T1000 (cell line): Measurements from ENCODE around the gene KIAA0825.

Source experiments
- DNase-seq: peaks from one replicate; lab custom pipeline; 2025; ENCODE audit warnings: mixed read lengths; lab: John Stamatoyannopoulos, UW

KIAA0825 gene

GRCh38 chr5:94618493-94619328 lies at the start of gene KIAA0825, which contains the start of gene SLF1:
Gene KIAA0825, minus strand, starts transcription at chr5:94618604. Its CDS starts 81,478 bp downstream, at chr5:94537126.
Gene SLF1, plus strand, starts transcription at chr5:94618669. Its CDS starts 10,142 bp downstream, at chr5:94628811.
- DNase-seq, result peak; percentile 68

GRCh38 chr5:94667937-94668336 lies 49.5 kb upstream of the KIAA0825 start:
- DNase-seq, result no peak

- no peak for DNase-seq
Observed at GRCh38 chr5:94661086-94661485, 42.7 kb upstream of the KIAA0825 start.

DNA sequence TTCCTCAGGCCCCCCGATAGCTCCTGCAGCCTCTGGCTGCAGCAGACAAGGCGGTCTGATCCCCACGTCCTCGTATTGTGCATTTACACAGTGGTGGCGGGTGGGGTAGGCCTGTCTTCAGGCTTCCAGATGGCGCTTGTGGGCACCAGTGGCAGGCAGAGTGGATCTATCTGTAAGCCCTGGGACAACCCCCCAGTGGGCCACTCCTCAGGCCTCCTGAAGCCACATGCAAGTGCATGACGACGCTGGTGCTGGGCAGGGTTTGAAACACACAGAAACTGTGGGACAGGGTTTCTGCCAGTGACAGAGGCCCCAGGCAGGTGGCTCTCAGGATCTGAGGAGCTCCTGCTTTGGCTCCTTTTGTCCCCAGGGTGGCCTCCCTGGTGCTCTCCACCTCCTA lies 42.1 kb upstream of the KIAA0825 start:
- no peak for DNase-seq

GRCh38 chr5:94658272-94658671 lies 39.9 kb upstream of the KIAA0825 start:
- no peak for DNase-seq

- DNase-seq, result no peak
Observed at GRCh38 chr5:94649874-94650273, 31.5 kb upstream of the KIAA0825 start.

DNA sequence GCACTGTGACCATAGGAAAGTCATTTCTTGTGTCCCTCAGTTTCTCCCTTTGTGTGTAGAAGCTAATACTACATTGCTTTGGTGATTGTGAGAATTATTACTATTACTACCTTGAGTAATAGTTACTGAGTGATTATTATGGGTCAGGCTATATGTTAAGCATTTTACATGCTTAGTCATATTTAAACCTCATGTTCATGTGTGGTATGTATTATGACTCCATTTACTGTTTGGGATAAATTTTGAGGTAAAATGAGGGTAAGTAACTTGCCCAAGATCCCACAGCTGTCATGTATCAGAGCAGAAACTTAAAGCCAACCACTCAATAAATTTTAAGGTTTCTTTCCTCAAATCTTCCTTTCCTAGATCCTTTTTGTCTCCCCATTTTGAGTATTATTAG lies 28.4 kb upstream of the KIAA0825 start:
- no peak for DNase-seq

DNA sequence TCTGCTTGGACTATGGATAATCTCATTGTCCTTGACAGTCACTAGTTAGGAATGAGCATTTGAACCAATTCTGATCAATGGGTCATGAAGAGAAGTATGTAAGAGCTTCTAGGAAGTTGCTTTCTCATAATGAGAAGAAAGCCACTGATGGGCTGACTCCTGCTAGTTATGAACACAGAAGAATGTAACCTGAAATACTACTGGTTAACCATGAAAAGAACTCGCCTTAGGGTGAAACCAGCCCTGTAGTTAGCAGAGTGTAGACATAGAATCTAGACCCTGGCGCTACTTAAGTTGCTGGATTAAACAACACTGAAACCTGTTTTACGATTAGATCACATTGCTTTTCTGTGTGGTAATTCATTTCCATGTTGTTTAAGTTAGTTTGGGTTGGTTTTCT lies 26.6 kb upstream of the KIAA0825 start:
- no peak for DNase-seq

DNA sequence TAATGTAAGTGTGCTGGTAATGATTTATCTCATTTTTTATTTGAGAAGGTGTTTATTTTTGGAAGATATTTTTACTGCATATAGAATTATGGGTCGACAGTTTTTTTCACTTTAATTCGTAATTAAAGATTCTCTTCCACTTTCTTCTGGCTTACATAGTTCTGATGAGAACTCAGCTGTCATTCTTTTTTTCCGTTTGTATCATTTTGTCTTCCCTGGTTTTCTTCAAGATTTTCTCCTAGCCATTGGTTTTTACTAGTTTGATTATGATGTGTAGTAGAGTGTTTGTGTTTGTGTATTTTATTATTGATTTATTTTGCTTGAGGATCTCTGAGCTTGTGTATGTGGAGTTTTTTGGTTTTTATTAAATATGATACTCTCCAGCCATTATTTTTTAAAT lies 21.8 kb upstream of the KIAA0825 start:
- DNase-seq, result no peak

GRCh38 chr5:94632024-94632423 lies 13.6 kb upstream of the KIAA0825 start:
- no peak for DNase-seq

DNA sequence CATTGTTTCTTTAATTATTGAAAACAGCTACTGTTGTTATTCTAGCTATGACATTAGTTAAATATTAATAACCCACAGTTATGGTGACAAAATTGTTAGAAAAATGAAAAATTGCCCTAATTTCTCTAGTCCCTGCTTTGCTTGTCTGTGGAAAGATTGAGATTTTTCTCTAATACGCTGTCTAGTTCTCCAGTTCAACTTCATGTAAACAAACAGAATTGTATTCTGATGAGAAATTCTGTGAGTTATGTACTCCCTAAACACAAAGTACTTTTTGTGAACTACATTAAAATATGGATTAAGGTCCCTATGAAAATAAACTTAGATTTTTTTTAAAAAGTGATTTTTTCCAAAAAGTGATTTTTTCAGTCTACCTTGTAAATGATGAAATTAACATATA lies 8.8 kb upstream of the KIAA0825 start:
- no peak for DNase-seq

- DNase-seq, result no peak
Observed at GRCh38 chr5:94623877-94624276, 5.5 kb upstream of the KIAA0825 start.

DNA sequence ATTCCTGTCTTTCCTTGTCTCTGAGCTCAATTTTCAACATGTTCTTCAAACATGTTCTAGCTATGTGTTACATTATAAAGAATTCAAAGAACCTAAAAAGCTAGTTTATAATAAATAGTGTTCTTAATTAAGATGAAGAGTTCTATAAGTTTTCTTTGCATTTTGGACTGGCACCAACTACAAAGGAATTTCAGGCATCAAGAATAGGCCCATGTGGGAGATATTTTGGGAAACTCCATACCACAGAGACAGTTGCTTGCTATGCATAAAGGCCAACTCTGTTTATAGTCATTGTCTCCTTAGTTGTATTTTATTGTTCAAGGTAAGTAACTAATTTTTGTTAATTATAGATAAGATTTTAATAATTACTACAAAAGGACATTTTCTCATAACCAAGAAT lies 4.6 kb upstream of the KIAA0825 start:
- DNase-seq, result no peak

DNA sequence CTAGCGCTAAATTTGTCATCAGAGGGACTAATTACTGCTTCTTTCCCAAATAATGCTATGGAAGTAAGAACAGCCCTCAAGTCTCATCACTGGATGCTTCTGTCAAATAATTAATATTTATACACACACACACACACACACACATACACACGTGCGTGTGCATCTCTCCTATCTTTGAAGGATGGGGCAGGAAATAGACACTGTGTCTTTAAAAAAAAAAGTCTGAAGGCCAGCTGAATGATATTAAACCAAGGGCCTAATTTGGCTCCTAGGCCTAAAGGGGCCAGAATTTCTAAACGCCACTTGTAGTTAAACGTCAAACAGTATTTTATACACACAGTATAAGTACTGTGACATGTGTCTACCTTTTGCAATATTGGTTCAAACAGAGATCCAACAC lies 3.4 kb upstream of the KIAA0825 start:
- no peak for DNase-seq

DNA sequence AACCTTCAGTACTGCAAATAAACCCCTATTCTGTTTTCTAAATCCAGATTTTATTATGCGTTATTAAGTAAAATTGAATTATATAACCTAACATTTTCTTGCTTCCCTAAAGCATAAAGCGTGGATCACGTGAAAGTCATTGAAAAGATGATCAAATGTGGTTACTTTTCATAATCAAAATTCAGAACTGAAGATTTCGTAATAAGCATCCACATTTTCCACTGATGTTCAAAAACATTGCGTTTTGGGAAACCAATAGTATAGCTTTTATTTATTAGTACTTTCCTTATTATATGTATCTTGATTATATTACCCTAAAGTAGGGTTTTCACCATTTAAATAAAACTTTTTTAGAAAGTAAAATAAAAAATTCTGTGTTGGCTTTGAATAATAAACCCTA lies 1.9 kb upstream of the KIAA0825 start:
- no peak for DNase-seq

DNA sequence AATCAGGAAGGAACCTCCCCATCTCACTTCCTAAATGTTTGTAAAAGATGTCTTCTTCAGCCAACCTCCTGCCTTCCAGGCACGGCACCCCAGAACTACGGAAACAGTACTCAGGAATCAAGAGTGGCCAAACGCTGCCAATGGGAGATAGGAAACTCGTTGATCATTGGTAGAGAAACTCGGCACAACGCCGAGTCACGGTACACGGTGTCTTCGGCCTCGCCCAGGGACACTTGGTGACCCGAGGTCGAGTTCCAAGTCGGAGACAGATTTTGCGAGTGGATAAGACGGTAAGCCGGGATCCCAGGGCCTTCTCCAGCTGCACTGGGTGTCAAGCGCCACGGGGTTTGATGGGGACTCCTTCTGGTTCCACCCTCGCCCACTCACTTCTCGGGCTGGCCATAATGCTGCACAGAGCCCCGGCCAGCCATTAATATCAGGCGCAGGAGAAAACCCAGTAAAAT lies 343 bp downstream of the KIAA0825 start:
- DNase-seq, result peak; percentile 58

GRCh38 chr5:94615862-94616261 lies 2.5 kb downstream of the KIAA0825 start:
- DNase-seq, result no peak

- no peak for DNase-seq
Observed at GRCh38 chr5:94614156-94614805, 4.1 kb downstream of the KIAA0825 start.

DNA sequence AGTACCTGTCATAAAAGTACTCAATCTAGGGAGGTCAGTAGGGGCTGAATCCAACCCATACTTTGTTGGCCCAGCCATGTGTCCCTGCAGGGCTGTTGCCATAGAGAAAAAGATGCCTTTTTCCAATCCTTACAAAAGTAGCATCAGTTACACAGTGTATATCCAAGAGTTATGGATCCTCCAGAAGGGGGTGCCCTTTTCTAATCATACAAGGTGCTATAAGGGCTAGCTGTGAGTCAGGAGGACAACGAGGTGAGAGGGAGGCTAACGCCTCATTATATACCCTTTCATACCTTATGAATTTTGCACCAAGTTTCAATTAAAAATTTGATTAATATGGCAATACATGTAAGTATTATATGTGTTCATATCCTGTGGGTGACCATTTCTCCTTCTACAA lies 4.8 kb downstream of the KIAA0825 start:
- no peak for DNase-seq

DNA sequence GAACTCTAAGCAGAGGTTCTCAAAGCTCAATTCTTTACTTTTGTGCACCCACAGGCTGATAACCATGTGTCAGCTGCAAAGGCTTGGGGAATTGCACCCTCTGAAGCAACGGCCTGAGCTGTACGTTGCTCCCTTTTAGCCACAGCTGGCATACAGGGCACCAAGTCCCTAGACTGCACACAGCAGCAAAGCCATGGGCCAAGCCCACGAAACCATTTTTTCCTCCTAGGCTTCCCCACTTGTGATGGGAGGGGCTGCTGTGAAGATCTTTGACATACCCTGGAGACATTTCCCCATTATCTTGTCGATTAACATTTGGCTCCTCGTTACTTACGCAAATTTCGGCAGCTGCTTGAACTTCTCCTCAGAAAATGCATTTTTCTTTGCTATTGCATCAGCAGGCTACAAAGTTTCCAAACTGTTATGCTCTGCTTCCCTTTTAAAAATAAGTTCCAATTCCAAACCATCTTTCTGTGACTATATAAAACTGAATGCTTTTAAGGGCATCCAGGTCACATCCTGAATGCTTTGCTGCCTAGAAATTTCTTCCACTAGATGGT lies 23.0 kb downstream of the KIAA0825 start:
- no peak for DNase-seq

DNA sequence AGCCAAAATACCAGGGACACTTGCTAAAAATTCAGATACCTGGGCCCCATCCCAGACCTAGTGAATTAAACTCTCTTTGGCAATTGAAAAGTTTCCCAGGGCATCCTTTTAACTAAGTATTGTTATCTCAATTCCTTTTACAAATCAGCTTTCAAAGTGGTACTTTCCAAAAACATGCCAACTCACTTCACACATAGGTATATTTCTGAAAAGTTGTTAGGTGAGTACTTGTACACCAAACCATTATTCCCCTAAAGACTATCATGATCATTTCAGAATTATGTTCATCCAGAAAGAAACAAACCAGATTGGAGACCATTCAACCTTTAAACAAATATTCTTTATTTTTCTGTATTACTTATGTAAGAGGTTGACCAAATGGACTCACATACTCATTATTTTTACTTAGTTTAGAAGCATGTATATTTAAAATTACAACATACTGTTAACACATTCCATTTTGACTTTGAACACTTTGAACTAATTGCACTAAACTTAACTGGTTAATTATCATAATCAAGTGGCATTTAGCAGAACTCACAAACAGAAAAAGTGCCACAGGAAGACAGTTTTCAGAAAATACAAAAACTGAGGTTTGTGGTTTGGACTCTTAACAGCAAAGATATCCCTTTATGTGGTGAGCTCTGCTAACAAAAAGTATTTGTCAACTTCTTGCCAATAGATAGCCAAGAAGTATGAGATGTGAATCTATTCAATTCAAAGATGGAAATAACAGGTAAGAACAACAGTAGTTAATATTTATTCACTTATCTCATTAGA lies 40.7 kb downstream of the KIAA0825 start:
- DNase-seq, result no peak

DNA sequence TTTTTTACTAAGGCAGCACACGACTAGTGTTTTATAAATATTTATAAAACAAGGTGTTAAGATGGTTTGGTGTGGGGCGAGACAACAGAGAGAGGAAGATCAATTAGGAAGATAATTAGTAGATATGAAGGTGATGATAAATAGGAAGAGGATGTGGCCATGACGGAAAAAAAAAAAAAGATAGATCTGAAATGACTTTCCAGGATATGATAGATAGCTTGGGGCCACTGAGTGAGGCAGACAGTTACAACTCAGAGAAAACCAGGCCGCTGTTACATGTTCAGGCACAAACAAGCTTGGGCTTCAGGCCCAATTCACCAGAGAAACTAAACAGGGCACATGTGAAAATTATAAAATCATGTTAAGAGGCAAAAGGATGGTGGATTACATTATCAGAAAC lies 43.2 kb downstream of the KIAA0825 start:
- DNase-seq, result no peak
